Activated CD4-positive, alpha-beta T cell treated with anti-CD3 and anti-CD28 coated beads for 24 hours (primary cell): ENCODE measurements around the gene CROCC.
"Not testable (repeated sequence)": the region's sequence is repeated elsewhere in the genome, so short reads cannot be mapped to it uniquely, and the experiment has no call there.

Experiments
- DNase-seq, 2 donors: peaks; one replicate each; pipeline ENCODE4 v3.0.0-alpha.2; 2020; ENCODE audit warnings: low read depth in 2 of 2

The CROCC gene

DNA sequence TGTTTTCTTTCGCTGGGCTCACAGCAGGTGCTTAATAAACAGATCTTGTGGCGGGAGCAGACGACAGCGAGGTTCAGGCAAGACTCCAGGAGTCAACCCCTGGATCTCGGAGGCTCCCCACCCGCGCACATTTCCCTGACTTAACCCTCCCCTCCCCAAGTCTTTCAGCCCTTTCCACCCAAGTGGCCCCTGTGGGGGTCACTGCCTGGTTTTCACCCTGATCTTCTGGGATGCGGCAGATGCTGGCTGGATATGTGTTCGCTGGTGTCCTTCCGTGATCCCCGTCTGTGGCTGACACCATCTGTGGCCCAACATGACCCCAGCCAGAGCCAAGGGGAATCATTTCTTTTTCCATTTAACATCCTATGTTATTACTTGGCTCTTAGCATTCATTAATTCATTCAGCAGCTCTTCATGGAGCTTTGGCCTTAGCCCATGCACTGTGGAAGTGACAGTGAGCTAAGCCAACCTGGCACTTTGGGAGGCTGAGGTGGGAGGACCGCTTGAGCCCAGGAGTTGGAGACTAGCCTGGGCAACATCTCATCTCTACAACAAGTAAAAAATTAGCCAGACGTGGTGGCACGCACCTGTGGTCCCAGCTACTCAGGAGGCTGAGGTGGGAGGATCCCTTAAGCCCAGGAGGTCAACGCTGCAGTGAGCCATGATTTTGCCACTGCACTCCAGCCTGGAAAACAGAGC, 6.7 kb upstream of the CROCC start:
- DNase-seq, result not testable (repeated sequence)

GRCh38 chr1:16915627-16915973, 6.1 kb upstream of the CROCC start:
- no peak for DNase-seq

- not testable (repeated sequence) for DNase-seq
These were observed 5.5 kb upstream of the CROCC start for GRCh38 chr1:16916036-16916880.

DNA sequence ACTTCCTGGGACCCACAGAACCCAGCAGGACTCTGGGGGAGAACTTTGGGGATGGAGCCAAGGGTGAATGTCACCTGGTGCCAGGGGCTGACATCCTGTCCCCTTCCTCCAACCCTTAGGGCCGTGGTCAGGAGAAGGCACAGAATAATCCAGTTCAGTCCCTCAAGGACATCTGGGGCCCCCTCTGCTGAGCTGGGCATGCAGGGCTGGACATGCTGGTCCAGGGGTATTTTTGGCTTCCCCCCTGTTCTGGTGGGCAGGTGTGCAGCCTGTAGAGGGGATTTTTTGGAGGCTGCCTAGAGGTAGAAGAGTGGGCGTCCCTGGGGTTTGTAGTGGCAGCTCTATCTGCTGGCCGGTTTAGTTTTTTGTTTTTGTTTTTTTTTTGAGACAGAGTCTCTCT, 3.4 kb upstream of the CROCC start:
- DNase-seq, result no peak

- not testable (repeated sequence) for DNase-seq
These were observed 2.6 kb upstream of the CROCC start for GRCh38 chr1:16918936-16919665.

DNA sequence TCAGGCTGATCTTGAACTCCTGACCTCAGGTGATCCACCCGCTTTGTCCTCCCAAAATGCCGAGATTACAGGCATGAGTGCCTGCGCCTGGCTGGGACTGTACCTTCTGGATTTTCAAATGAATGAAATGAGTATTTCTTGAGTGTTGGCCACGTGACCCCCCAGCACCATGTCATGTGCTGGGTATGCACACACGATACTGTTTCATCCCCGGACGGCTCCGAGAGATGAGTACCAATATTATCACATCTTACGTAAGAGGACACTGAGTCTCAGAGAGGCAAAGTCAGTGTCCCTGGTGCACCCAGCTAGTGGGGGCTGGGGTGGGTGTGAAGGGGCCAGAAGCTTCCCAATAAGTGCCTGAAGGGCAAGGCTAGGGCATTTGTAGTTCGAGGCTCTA, 780 bp upstream of the CROCC start:
- DNase-seq, result no peak

DNA sequence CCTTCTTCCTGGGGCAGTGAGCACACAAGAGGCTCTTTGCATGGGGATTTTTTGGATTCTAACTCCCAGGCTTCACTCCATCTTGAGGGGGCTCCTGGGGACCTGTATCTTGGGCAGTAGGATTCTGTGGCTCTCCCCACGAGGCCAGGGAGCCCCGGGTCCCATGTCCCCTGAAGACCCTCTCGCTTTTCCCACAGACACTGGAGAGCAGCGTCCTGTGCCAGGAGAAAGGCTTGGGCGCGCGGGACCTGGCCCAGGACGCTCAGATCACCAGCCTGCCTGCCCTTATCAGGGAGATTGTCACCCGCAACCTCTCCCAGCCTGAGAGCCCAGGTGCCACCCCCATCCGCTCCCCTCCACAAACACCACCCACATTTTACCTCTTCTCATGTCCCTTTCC, 735 bp downstream of the CROCC start:
- no peak for DNase-seq

DNA sequence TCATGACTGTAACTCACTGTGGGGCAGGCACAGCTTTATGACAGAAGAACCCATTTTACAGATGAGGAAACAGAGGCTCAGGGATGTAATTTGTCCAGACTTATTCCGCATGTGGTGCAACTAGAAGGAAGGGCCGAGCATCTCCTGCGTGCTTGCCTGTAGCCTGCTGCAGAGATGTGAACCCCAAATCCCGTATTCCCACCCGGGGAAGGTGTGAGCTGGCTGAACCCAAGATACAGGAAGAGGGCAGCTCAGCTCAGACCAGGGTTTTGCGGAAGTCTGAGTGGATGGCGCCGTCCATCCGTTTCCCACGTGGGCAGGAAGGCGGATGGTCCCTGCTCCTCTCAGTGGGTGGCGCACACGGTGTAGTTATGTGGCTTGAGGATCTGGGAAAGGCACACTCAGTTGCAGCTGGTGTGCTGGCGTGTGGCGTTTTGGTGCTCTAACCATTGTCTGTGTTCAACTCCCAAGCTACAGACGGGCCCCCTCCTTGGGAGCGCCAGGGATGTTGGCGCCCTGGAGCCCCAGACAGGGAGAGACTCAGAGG, 1.2 kb downstream of the CROCC start:
- DNase-seq, result no peak

- no peak for DNase-seq
These were observed 2.6 kb downstream of the CROCC start for GRCh38 chr1:16924216-16924918.

- DNase-seq, result no peak
These were observed 3.3 kb downstream of the CROCC start for GRCh38 chr1:16924919-16925477.

DNA sequence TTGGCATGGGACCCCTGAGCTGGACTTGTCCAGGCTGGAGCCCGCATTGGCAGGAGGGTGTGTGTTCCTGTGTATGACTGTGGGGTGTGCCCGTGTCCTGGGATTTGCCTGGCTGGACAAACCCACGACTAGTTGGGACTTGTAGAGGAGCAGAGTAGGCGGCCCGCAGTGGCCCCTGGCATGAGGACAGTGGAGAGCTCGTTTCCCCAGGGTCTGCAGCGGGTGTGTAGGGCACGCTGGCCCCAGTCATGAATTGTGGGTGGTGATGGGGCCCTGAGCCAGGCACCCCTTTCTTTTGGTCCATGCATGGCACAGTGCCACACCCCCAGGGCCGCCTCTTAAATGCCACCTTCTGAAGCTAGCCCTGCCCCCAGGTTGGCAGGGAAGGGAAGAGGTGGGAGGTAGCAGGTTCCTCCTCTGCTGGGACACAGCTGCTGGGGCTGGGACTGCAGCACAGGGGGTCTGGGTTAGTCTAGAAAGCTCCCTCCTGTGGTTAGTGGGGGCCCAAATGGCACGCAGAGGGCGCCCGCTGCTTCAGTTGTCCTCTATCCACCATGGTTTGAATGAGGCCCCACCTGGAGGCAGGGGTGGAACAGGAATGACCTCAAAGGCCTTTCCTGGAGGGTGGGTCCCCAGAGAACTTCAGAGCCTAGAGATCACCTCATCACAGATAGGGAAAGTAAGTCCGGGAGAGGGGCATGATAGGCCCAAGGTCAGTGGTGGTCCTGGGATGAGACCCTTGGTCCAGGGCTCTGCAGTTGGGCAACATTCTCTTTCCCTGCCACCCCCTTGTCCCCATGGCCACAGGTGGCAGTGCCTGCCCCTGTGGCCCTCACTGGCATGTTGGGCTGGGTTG, 4.1 kb downstream of the CROCC start:
- no peak for DNase-seq

DNA sequence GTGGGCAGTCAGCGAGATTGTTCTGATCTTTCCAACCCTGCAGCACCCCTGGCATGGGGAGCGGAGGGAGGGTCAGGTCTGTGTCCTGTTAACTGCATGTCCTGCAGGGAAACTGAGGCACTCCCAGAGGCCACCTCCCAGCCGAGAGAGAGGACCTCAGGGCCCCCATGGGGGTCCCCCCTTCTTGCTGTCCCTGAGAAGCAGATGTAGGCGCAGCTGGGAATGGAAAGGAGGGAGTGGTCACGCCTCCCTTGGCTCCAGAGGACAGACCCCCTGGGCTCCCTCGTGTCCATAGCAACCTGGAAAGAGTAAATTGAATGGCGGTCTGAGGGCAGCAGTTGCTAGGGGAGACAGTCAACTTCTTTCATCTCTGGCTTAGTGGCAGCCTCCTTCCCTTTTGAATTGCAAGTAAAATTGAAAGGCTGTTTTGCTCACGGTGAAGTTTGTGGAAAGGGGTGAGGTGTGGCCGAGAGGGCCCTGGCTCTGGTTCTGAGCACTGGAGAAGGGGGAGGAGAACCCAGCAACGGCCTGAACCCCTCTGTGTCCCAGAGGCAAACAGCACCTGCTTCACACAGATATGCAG, 4.9 kb downstream of the CROCC start:
- DNase-seq, result no peak

DNA sequence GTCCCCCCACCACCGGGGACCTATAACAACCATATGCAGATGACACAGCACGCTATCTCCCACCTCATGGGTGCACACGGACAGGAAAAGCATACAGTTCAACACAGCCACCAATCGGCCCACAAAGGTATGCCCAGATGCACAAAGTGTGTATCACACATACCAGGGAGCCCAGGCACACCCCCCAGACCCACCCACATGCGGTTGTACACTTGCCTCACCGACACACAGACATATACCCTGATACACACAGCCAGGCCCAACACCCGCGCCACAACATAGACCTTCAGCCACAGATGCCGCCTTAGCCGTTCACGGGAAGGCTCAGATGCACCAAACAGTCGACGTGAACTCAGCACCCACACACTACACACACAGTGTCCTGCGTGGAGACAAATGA, 5.5 kb downstream of the CROCC start:
- no peak for DNase-seq

GRCh38 chr1:16927711-16928485, 6.2 kb downstream of the CROCC start:
- no peak for DNase-seq

- DNase-seq, result not testable (repeated sequence)
These were observed 7.7 kb downstream of the CROCC start for GRCh38 chr1:16929146-16930041.

- not testable (repeated sequence) for DNase-seq
These were observed 9.6 kb downstream of the CROCC start for GRCh38 chr1:16931206-16931934.

DNA sequence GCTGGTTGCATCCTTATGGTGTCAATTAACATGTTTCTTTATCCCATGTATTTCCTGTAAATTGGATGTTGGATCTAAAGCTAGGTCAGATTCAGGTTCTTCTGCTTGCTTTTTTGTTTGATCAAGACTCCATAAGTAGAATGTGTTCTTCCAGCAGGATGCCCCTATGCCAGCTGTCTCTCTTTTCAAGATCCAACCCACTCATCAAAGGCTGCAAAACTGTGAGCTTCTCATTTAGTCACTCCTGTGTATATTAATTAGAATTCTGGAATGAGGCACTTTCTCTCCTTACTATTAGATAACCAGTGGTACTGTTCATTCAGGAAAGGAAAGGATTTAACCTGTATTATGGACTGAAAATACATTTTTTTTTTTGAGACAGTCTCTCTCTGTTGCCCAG, 12.2 kb downstream of the CROCC start:
- not testable (repeated sequence) for DNase-seq
